Smooth muscle cell (in vitro differentiated cells): ENCODE results near the gene LGR5. TPM values are rescaled to one million over a fixed set of nuclear protein-coding genes. Genes with fewer than 3 reads are reported as not detected.

ENCODE experiments used
- DNase-seq: peaks from one replicate; lab custom pipeline; 2025; ENCODE audit not compliant: unreplicated experiment; lab: John Stamatoyannopoulos, UW
- H2AFZ ChIP-seq: fragments of 200-600 bp; sonication (generic); 2 replicates; pipeline ENCODE4 v1.6.0; 2016; ENCODE audit warnings: antibody characterized with exemption, low read depth, mild to moderate bottlenecking
- H3F3A ChIP-seq: fragments of 200-600 bp; sonication (generic); 2 replicates; pipeline ENCODE4 v1.6.0; 2017; ENCODE audit warnings: antibody characterized with exemption, low read depth
- H3K27ac ChIP-seq: fragments of 200-600 bp; sonication (generic); 2 replicates; pipeline ENCODE4 v1.5.1; 2016; ENCODE audit warnings: low read depth, mild to moderate bottlenecking
- H3K27me3 ChIP-seq: fragments of 200-600 bp; sonication (generic); 2 replicates; pipeline ENCODE4 v1.6.1; 2016; ENCODE audit warnings: low read depth, mild to moderate bottlenecking
- H3K36me3 ChIP-seq: fragments of 200-600 bp; sonication (generic); 2 replicates; pipeline ENCODE4 v1.5.1; 2016; ENCODE audit warnings: low read depth
- H3K4me1 ChIP-seq: fragments of 200-600 bp; sonication (generic); 2 replicates; pipeline ENCODE4 v1.5.1; 2016; ENCODE audit warnings: low read depth
- H3K4me2 ChIP-seq: fragments of 200-600 bp; sonication (generic); 2 replicates; pipeline ENCODE4 v1.6.0; 2016; ENCODE audit warnings: mild to moderate bottlenecking
- H3K4me3 ChIP-seq: fragments of 200-600 bp; sonication (generic); 2 replicates; pipeline ENCODE4 v1.5.1; 2016; ENCODE audit warnings: mild to moderate bottlenecking
- H3K79me2 ChIP-seq: fragments of 200-600 bp; sonication (generic); 2 replicates; pipeline ENCODE4 v1.6.0; 2016; ENCODE audit warnings: low read depth, mild to moderate bottlenecking
- H3K9ac ChIP-seq: fragments of 200-600 bp; sonication (generic); 2 replicates; pipeline ENCODE4 v1.6.0; 2016; ENCODE audit warnings: low read depth
- H3K9me3 ChIP-seq: fragments of 200-600 bp; sonication (generic); replicated peaks from 2 replicates; pipeline ENCODE4 v1.5.1; 2016; ENCODE audit warnings: low read depth
- H4K20me1 ChIP-seq: fragments of 200-600 bp; sonication (generic); 2 replicates; pipeline ENCODE4 v1.6.0; 2016; ENCODE audit warnings: low read depth
- CTCF ChIP-seq: fragments of 200-600 bp; sonication (generic); IDR thresholded peaks from 2 replicates; pipeline ENCODE4 v1.5.1; 2017; ENCODE audit warnings: borderline replicate concordance, mild to moderate bottlenecking, antibody characterized with exemption; ENCODE audit not compliant: insufficient read depth, poor library complexity, severe bottlenecking
- WGBS: methylation state at CpG from one replicate; pipeline ENCODE4 v1.1.7; 2016; ENCODE audit warnings: low lambda C conversion rate; 5-methylcytosine and 5-hydroxymethylcytosine counted together
- polyA plus RNA-seq: library from polyadenylated mRNA; unstranded; fragments of >200 nt; fragmentation: Nextera tagmentation; extraction: Ambion mirVana; gene quantifications from 2 replicates; pipeline ENCODE4 v1.2.1, GENCODE V29; 2016
- total RNA-seq: library from RNA; depleted of rRNA; stranded (reverse); fragments of >200 nt; gene quantifications from 2 replicates; pipeline ENCODE4 v1.2.3, GENCODE V29; 2014

The LGR5 gene
- total and polyA plus RNA-seq, 2 experiments from 2014 or later = 0.30 to 0.54 TPM

DNA sequence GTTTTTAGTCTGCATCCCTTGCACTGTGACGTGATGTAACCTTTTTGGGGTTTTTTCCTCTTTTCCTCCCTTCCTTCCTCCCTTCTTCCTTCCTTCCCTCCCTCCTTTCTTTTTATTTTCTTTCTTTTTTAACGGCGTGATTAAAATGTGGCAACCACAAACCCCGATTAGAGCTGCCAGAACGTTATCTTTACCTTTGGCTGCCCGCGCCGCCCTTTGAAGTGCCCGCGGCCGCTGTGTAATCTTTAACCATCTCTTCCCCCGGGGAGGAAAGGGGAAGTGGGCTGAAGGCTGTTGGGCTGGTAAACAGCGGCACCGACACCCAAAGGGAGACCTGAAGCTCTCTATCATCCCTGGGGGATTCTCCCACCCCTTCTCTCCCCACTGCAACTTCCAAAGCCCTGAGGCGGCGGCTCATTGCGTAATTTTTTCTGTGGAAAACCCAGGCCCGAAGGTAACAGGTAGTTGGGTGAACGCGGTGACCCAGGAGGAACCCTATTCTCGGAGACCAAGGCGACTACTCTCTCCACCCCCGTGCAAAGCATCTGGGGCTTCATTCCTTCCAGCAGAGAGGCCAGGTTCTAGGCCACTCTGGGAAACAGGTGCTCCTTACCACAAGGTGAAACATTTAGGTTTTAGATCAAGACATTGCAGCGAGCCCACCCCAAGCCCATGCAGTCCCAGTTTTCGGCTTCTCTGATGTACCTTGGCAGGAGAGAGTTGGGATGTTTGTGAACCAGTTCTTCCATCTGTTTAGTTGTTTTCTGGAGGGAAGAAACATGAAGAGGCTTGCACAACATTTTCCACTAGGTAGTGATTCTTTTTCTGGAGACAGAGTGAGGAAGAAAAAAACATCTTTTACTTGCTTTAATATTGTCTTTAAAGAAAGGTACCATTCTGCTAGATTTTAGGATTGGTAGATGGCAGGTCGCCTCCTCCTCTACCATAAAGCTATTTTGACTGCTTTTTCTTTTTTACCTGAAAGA, 1.5 kb downstream of the LGR5 start:
- H3K4me2 ChIP-seq = peak overlapping the region; percentile 92
- H3K36me3 ChIP-seq = no peaks in the 10 kb centered on the region
- H2AFZ ChIP-seq = no peak overlapping the region
- no peaks in the 10 kb centered on the region for H3K9me3 ChIP-seq
- H3K27me3 ChIP-seq = peaks cover 68% of the 10 kb centered on the region
- H3F3A ChIP-seq = no peaks in the 10 kb centered on the region
- H4K20me1 ChIP-seq = no peaks in the 10 kb centered on the region
- no peaks in the 10 kb centered on the region for H3K79me2 ChIP-seq
- WGBS = 11% methylated on average over 26 of the region's 26 CpGs
- no peak for TF ChIP-seq CTCF
- H3K4me1 ChIP-seq = peaks cover 13% of the 10 kb centered on the region
- no peak overlapping the region for H3K9ac ChIP-seq
- no peak for DNase-seq
- peak overlapping the region; percentile 57 for H3K4me3 ChIP-seq
- no peak overlapping the region for H3K27ac ChIP-seq

- H3K79me2 ChIP-seq = no peaks in the 10 kb centered on the region
- DNase-seq = no peak
- no peak overlapping the region for H3K4me3 ChIP-seq
- H3K4me1 ChIP-seq = peaks cover 13% of the 10 kb centered on the region
- H3K36me3 ChIP-seq = no peaks in the 10 kb centered on the region
- H3K27me3 ChIP-seq = peaks cover 68% of the 10 kb centered on the region
- no peak overlapping the region for H3K27ac ChIP-seq
- H3K4me2 ChIP-seq = no peak overlapping the region
- no peaks in the 10 kb centered on the region for H3F3A ChIP-seq
- WGBS = 85% methylated on average over 4 of the region's 4 CpGs
- no peak for TF ChIP-seq CTCF
- H4K20me1 ChIP-seq = no peaks in the 10 kb centered on the region
- H3K9me3 ChIP-seq = no peaks in the 10 kb centered on the region
- no peak overlapping the region for H2AFZ ChIP-seq
- H3K9ac ChIP-seq = no peak overlapping the region
Measured at GRCh38 chr12:71441836-71442566, 2.4 kb downstream of the LGR5 start.

- TF ChIP-seq CTCF = no peak
- H3K36me3 ChIP-seq = no peaks in the 10 kb centered on the region
- no peaks in the 10 kb centered on the region for H3K79me2 ChIP-seq
- no peak overlapping the region for H3K4me3 ChIP-seq
- no peaks in the 10 kb centered on the region for H3F3A ChIP-seq
- H2AFZ ChIP-seq = no peak overlapping the region
- DNase-seq = no peak
- H3K9ac ChIP-seq = no peak overlapping the region
- H3K27me3 ChIP-seq = peaks cover 70% of the 10 kb centered on the region
- H4K20me1 ChIP-seq = no peaks in the 10 kb centered on the region
- WGBS = 88% methylated on average over 1 of the region's 1 CpG
- H3K27ac ChIP-seq = no peak overlapping the region
- no peaks in the 10 kb centered on the region for H3K9me3 ChIP-seq
- peaks cover 13% of the 10 kb centered on the region for H3K4me1 ChIP-seq
- no peak overlapping the region for H3K4me2 ChIP-seq
Measured at GRCh38 chr12:71442567-71442931, 3.0 kb downstream of the LGR5 start.
